ENCODE measurements around the gene SMAD6. TPM values are rescaled to one million over a fixed set of nuclear protein-coding genes. Genes with fewer than 3 reads are reported as not detected.

Gene SMAD6
- total and polyA plus RNA-seq, 2 experiments from 2014 or later, result 1.6 to 15.7 TPM

GRCh38 chr15:66757030-66757429 lies 55.0 kb downstream of the SMAD6 start:
- no peak overlapping the region for H3K4me2 ChIP-seq
- Mint-ChIP-seq H3K27me3 (ENCODE audit: insufficient read depth, low read depth, poor library complexity) (peaks cover 11% of the 10 kb centered on the region), H3K9me3 (peaks cover 7% of the 10 kb centered on the region; the same call in 2 of the 3 replicates), H3K4me3 (no peak overlapping the region), H3K27ac (no peak overlapping the region), H3K4me1 (peaks cover 7% of the 10 kb centered on the region; the same call in 2 of the 3 replicates), H3K36me3 (ENCODE audit: low read depth) (peaks cover 13% of the 10 kb centered on the region)
- no peaks in the 10 kb centered on the region for H3K9me2 ChIP-seq (ENCODE audit: insufficient read depth)
- no peaks in the 10 kb centered on the region for H3K79me2 ChIP-seq (replicated peaks; ENCODE audit: insufficient read depth)
- no peaks in the 10 kb centered on the region for H3F3A ChIP-seq (replicated peaks; ENCODE audit: low read depth)
- TF ChIP-seq REST (IDR thresholded peaks at IDR 0.05; ENCODE audit: unreplicated experiment) (no peak), ZNF331 (CRISPR knock-in tag; IDR thresholded peaks at IDR 0.05; ENCODE audit: low read depth) (no peak), POLR2AphosphoS5 (IDR thresholded peaks at IDR 0.05; ENCODE audit: low read depth) (no peak), NANOG (IDR thresholded peaks at IDR 0.05; ENCODE audit: borderline replicate concordance) (no peak), CTCF (conservative IDR thresholded peaks at IDR 0.05; ENCODE audit: low read depth in 2 of 2) (no peak), ZNF462 (CRISPR knock-in tag; IDR thresholded peaks at IDR 0.05) (no peak), JUNB (IDR thresholded peaks at IDR 0.05; ENCODE audit: unreplicated experiment) (no peak), EZH2 (IDR thresholded peaks at IDR 0.05; ENCODE audit: low read depth, unreplicated experiment) (no peak), CREB1 (CRISPR knock-in tag; IDR thresholded peaks at IDR 0.05; ENCODE audit: low read depth) (no peak), ZNF114 (CRISPR knock-in tag; IDR thresholded peaks at IDR 0.05) (no peak), EZH2phosphoT487 (IDR thresholded peaks at IDR 0.05; ENCODE audit: unreplicated experiment) (no peak), ETS1 (IDR thresholded peaks at IDR 0.05) (no peak), STAT1 (IDR thresholded peaks at IDR 0.05; ENCODE audit: unreplicated experiment) (no peak)
- no peaks in the 10 kb centered on the region; the same call in none of the 2 replicates for H4K20me1 ChIP-seq (replicated peaks; ENCODE audit: insufficient read depth)
- ATAC-seq, result no peak
- H3K36me3 ChIP-seq (ENCODE audit: insufficient read depth), result peaks cover 4% of the 10 kb centered on the region; the same call in 1 of the 2 replicates
- H3K4me1 ChIP-seq (ENCODE audit: insufficient read depth), result no peaks in the 10 kb centered on the region; the same call in 1 of the 2 replicates
- no peak overlapping the region for H3K27ac ChIP-seq (ENCODE audit: low read depth)
- DNase-seq (ENCODE audit: low spot score), result no peak
- H3K4me3 ChIP-seq, result no peak overlapping the region
- no peaks in the 10 kb centered on the region for H3K27me3 ChIP-seq (ENCODE audit: insufficient read depth)
- H2AFZ ChIP-seq, result no peak overlapping the region
